RPMI7951 (cell line): ENCODE results near the gene ELOVL2. TPM values are rescaled to one million over a fixed set of nuclear protein-coding genes. Genes with fewer than 3 reads are reported as not detected.
"Not testable (repeated sequence)": the region's sequence is repeated elsewhere in the genome, so short reads cannot be mapped to it uniquely, and the experiment has no call there.

ENCODE experiments used
- DNase-seq: peaks from one replicate; pipeline ENCODE4 v3.0.0-alpha.2; 2012; ENCODE audit warnings: low read depth
- total RNA-seq: library from RNA; depleted of rRNA; stranded (reverse); fragments of >200 nt; shearing (Covaris generic); gene quantifications from 2 replicates; pipeline ENCODE4 v1.2.3, GENCODE V29; 2014; rRNA removed

Gene ELOVL2, protein sequence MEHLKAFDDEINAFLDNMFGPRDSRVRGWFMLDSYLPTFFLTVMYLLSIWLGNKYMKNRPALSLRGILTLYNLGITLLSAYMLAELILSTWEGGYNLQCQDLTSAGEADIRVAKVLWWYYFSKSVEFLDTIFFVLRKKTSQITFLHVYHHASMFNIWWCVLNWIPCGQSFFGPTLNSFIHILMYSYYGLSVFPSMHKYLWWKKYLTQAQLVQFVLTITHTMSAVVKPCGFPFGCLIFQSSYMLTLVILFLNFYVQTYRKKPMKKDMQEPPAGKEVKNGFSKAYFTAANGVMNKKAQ
- total RNA-seq: 0.59 and 1.2 TPM in 2 replicates

DNA sequence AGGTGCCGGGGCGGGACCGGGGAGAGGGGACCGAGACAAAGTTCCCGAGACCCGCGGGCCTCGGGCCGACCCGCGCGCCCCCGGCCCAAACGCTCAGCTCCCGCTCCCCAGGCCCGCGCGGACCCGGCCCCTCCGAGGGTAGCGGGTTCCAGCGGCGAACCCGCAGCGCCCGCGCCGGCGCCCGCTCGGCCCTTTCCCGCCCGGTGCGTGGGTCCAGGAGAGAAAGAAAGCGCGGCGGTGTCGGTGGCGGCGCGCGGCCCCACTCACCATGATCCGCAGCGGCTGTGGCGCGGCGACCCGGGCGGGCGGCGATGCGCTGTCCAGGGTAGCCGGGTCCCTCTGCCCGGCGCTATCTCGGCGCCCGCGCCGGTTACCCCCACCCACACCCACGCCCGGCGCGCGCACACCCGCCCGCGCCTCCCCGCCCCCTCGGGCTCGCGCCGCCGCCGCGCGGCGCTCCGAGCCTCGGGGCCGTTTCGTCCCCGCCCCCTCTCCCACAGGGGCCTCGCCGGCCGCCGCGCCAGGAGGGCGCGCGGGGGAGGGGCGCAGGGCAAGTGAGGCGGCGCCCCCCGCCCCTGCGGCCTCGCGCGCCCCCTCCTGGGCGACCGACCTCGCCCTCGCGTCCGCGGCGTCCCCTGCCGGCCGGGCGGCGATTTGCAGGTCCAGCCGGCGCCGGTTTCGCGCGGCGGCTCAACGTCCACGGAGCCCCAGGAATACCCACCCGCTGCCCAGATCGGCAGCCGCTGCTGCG is at the start of gene ELOVL2:
Gene ELOVL2, minus strand, starts transcription at position 345 of the 751 bp plus-strand sequence. Its CDS starts 75 bp downstream, at position 270.
- DNase-seq: peak; percentile 56

GRCh38 chr6:11093376-11093625 is 49.2 kb upstream of the ELOVL2 start:
- DNase-seq: no peak

DNA sequence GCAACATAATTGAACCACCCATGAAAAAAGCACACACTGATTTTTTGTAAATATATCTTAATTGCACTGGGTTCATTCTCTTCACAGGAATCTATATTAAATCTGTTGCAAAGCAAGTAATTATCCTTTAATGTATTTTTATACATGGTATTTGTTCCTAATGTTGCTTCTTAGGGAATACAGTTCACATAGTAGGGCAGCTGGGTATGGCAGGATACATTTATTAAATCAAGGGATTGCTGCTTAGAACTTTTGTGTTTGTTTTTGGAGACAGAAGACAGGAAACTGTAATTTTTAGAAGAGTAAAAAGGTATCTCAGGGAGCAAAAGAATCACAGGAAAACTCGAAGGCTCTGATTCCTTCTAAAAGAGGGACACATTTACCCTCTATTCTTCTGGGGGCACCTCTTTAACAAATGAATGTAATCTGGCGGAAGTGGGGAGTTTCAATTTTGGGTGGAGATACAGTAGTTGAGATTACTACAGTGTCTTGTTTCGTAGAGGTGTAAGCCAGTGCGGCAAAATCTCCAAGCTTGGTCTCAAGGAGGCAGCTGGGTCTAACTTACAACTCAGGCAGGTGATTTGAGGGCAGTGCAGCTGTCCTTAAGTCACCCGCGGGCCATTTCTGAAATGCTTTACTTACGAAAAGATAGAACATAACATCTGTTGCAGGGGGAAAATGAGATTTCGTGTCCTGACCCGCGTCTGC is 48.7 kb upstream of the ELOVL2 start:
- DNase-seq: peak; percentile 41

DNA sequence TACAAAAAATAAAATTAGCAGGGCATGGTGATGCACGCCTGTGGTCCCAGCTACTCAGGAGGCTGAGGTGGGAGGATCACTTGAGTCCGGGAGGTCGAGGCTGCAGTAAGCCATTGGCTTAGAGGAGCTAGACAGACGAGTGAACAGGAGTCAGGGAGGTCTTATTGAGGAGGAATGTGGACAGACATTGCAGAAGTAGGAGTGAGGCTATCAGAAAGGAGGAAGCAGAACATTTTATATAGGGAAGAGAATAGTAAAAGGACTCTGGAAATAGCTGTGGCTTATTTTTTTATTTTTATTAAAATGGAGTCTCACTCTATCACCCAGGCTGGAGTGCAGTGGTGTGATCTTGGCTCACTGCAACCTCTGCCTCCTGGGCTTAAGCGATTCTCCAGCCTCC is 47.0 kb upstream of the ELOVL2 start:
- not testable (repeated sequence) for DNase-seq

DNA sequence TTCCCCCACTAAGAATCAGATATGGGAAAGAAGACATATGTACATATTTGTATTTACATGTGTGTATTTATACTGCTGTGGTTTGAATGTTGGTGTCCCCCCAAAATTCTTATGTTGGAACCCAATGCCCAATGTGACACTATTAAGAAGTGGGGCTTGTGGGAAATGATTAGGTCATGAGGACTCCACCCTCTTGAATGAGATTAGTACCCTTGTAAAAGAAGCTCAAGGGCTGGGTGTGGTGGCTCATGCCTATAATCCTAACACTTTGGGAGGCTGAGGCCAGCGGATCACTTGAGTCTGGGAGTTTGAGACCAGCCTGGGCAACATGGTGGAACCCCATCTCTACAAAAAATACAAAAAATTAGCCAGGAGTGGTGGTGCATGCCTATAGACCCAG is 45.6 kb upstream of the ELOVL2 start:
- DNase-seq: no peak

- not testable (repeated sequence) for DNase-seq
These were observed 43.2 kb upstream of the ELOVL2 start for GRCh38 chr6:11087141-11087812.

- peak; percentile 17 for DNase-seq
These were observed 41.8 kb upstream of the ELOVL2 start for GRCh38 chr6:11085758-11086435.

DNA sequence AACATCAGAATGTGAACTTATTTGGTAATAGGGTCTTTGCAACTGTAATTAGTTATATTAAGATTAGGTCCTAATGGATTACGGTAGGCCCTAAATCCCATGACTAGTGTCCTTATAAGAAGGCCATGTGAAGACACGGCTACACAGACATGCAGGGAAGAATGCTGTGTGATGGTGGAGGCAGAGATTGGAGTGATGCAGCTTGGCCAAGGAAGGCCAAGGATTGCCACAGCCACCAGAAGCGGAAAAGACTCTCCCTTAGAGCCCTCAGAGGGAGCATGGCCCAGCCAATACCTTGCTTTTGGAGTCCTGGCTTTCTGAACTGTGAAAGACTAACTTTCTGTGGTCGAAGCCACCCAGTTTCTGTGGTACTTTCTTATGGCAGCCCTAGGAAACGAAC is 39.9 kb upstream of the ELOVL2 start:
- DNase-seq: no peak

- peak; percentile 17 for DNase-seq
These were observed 39.4 kb upstream of the ELOVL2 start for GRCh38 chr6:11083491-11083890.

- no peak for DNase-seq
These were observed 36.2 kb upstream of the ELOVL2 start for GRCh38 chr6:11080296-11080695.

DNA sequence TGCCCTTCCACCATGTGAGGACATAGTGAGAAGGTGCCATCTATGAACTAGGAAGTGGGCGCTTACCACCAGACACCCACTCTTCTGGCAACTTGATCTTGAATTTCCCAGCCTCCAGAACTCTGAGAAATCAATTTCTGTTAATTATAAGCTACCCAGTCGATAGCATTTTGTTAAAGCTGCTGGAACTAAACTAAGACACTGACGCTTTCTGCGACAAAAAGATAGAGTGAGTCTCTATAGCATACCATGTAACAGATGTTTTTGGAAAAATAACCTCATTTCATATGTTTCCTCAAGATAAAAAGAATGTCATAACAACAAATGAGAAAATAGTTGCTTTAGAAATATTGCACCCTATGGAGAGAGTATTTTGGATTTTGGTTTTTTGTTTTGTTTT is 34.2 kb upstream of the ELOVL2 start:
- no peak for DNase-seq

DNA sequence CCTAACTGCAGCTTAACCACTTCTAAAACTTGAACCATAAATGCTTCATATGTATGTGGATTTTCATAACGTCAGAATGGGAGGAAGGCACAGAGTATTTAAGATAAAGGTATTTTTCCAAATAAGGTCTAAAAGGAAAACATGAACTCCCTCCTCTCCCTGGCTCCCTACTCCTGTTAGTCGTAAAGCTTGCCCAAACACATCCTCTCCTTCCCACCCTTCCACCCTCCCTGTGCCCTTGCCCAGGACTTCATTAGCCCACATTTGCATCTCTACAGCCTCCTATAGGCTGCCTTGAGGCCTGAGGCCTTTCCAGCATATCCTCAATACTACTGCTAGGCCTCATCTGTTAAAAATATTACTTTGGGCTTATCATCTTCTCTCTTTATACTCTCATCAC is 32.4 kb upstream of the ELOVL2 start:
- DNase-seq: no peak

DNA sequence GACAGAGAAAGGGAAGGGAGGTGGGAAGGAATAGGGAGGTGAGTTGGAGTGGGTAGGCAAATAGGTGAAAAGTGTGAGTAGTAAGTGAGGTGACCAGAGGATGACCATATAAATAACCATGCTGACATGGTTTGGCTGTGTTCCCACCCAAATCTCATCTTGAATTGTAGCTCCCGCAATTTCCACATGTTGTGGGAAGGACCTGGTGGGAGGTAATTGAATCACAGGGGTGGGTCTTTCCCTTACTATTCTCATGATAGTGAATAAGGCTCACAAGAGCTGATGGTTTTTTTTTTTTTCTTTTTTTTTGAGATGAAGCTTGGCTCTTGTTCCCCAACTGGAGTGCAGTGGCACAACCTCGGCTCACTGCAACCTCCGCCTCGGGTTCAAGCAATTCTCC is 28.0 kb upstream of the ELOVL2 start:
- no peak for DNase-seq

GRCh38 chr6:11069760-11070159 is 25.7 kb upstream of the ELOVL2 start:
- DNase-seq: peak; percentile 7

GRCh38 chr6:11067348-11067747 is 23.2 kb upstream of the ELOVL2 start:
- no peak for DNase-seq

GRCh38 chr6:11066505-11067347 is 22.6 kb upstream of the ELOVL2 start:
- DNase-seq: no peak

DNA sequence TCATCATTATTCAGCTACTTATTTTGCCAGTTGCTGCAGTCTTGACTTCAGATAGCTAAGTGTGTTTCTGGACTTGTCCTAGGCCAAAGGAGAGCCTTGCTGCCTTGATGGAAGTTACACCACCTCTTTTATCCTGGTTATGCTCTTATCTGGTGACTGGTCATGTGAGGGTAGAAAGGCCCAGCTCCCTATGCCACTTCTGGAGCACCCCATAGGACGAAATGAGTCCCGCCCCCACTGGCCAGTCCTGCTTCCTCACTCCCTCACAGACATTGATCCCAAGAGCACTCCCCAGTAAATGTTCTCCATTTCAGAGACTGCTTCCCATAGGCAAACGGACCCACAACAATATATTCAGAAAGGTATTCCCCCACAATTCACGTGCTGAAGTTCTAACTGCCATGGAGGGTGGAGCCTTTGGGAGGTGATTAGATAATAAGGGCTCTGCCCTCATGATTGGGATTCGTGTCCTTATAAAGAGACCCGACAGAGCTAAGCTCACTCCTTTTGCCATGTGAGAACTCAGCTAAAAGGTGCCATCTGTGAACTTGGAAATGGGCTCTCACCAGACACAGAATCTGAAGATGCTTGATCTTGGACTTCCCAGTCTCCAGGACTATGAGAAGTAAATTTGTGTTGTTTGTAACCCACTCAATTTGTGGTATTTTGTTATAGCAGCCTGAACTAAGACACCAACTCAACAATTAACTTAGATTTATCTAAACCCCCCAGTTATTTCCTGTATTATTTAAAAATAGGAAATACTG is 21.5 kb upstream of the ELOVL2 start:
- DNase-seq: no peak

- no peak for DNase-seq
These were observed 20.7 kb upstream of the ELOVL2 start for GRCh38 chr6:11064836-11065235.

GRCh38 chr6:11062715-11063114 is 18.6 kb upstream of the ELOVL2 start:
- no peak for DNase-seq

DNA sequence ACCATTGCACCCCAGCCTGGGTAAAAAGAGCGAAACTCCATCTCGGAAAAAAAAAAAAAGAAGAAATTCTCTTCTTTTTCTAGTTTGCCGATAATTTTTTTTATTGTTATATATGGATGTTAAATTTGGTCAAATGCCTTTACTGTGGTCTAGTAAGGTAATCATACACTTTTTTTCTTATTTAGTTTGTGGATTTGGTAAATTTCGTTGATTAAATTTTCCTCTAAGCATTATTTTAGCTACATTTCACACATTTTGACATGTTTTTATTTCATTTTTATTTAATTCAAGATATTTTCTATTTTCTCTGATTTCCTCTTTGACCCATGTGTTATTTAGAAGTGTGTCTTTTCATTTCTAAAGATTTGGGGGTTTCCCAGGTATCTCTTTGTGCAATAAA is 18.0 kb upstream of the ELOVL2 start:
- no peak for DNase-seq
